ELR (cell line): ENCODE data around the gene PIAS4.

Experiments
- DNase-seq: peaks from one replicate; pipeline ENCODE4 v3.0.0-alpha.2; 2015; ENCODE audit warnings: low read depth

Gene PIAS4

GRCh38 chr19:4023600-4024398 lies 16.3 kb downstream of the PIAS4 start:
- no peak for DNase-seq

GRCh38 chr19:4025317-4025716 lies 17.8 kb downstream of the PIAS4 start:
- DNase-seq: no peak

GRCh38 chr19:4027146-4027545 lies 19.6 kb downstream of the PIAS4 start:
- DNase-seq: no peak

- DNase-seq: no peak
Observed at GRCh38 chr19:4028334-4029246, 21.1 kb downstream of the PIAS4 start.

GRCh38 chr19:4029247-4029614 lies 21.7 kb downstream of the PIAS4 start:
- no peak for DNase-seq

- DNase-seq: no peak
Observed at GRCh38 chr19:4030552-4030951, 23.0 kb downstream of the PIAS4 start.

GRCh38 chr19:4030981-4031380 lies 23.4 kb downstream of the PIAS4 start:
- DNase-seq: no peak

- no peak for DNase-seq
Observed at GRCh38 chr19:4031420-4031819, 23.9 kb downstream of the PIAS4 start.

GRCh38 chr19:4032436-4032835 lies 24.9 kb downstream of the PIAS4 start:
- no peak for DNase-seq

- DNase-seq: no peak
Observed at GRCh38 chr19:4033028-4033956, 25.8 kb downstream of the PIAS4 start.

- no peak for DNase-seq
Observed at GRCh38 chr19:4034048-4035017, 26.8 kb downstream of the PIAS4 start.

GRCh38 chr19:4035018-4035566 lies 27.6 kb downstream of the PIAS4 start:
- no peak for DNase-seq

- no peak for DNase-seq
Observed at GRCh38 chr19:4035582-4035981, 28.0 kb downstream of the PIAS4 start.

- DNase-seq: no peak
Observed at GRCh38 chr19:4036576-4037300, 29.2 kb downstream of the PIAS4 start.

GRCh38 chr19:4037301-4037949 lies 29.9 kb downstream of the PIAS4 start:
- no peak for DNase-seq

GRCh38 chr19:4038057-4038456 lies 30.5 kb downstream of the PIAS4 start:
- no peak for DNase-seq

GRCh38 chr19:4038661-4039423 lies 31.3 kb downstream of the PIAS4 start:
- DNase-seq: no peak

GRCh38 chr19:4042064-4042730 lies 34.7 kb downstream of the PIAS4 start:
- no peak for DNase-seq
